DOHH2 (cell line): ENCODE data around the gene WDFY2.

ENCODE experiments used
- CTCF ChIP-seq: fragments of 200-600 bp; sonication (generic); IDR thresholded peaks from one replicate; pipeline ENCODE4 v1.5.1; 2014; ENCODE audit warnings: antibody characterized with exemption, mild to moderate bottlenecking, low read depth, low read length; ENCODE audit not compliant: poor library complexity, severe bottlenecking
- EZH2phosphoT487 ChIP-seq: fragments of 200-600 bp; sonication (generic); IDR thresholded peaks from 2 replicates; pipeline ENCODE4 v1.6.1; 2017; ENCODE audit warnings: borderline replicate concordance, mild to moderate bottlenecking, antibody characterized with exemption, low read length, moderate library complexity, mixed read lengths

GRCh38 chr13:51807041-51807440 is 222.8 kb downstream of the WDFY2 start:
- TF ChIP-seq CTCF = no peak
- no peak for TF ChIP-seq EZH2phosphoT487
